Parathyroid adenoma (tissue), 2 donors: ENCODE measurements around the gene VHLL.
A peak's percentile ranks its signal among the peaks of the same experiment; 100 is the strongest.

Experiments used
- H2AFZ ChIP-seq: fragments of 300-600 bp; sonication (generic); one replicate; pipeline ENCODE4 v1.7.0; 2017; ENCODE audit warnings: antibody characterized with exemption, mild to moderate bottlenecking
- H3K27ac ChIP-seq: fragments of 300-600 bp; sonication (generic); one replicate; pipeline ENCODE4 v1.7.0; 2017
- H3K27me3 ChIP-seq: fragments of 300-600 bp; sonication (generic); one replicate; pipeline ENCODE4 v1.7.0; 2017; ENCODE audit warnings: low read length; ENCODE audit not compliant: control insufficient read depth, insufficient read depth
- H3K36me3 ChIP-seq: fragments of 300-600 bp; sonication (generic); one replicate; pipeline ENCODE4 v1.7.0; 2017; ENCODE audit warnings: low read length; ENCODE audit not compliant: control insufficient read depth, insufficient read depth
- H3K4me1 ChIP-seq: fragments of 300-600 bp; sonication (generic); one replicate; pipeline ENCODE4 v1.7.0; 2017; ENCODE audit warnings: control low read depth
- H3K4me2 ChIP-seq: fragments of 300-600 bp; sonication (generic); one replicate; pipeline ENCODE4 v1.7.0; 2017; ENCODE audit warnings: low read length
- H3K4me3 ChIP-seq: fragments of 300-600 bp; sonication (generic); one replicate; pipeline ENCODE4 v1.7.0; 2017; ENCODE audit warnings: low read depth, low read length
- H3K79me2 ChIP-seq: fragments of 300-600 bp; sonication (generic); one replicate; pipeline ENCODE4 v1.7.0; 2017; ENCODE audit warnings: control low read depth
- H3K9ac ChIP-seq: fragments of 300-600 bp; sonication (generic); one replicate; pipeline ENCODE4 v1.7.0; 2017; ENCODE audit warnings: mild to moderate bottlenecking
- H3K9me3 ChIP-seq: fragments of 300-600 bp; sonication (generic); one replicate; pipeline ENCODE4 v1.7.0; 2017; ENCODE audit warnings: low read length; ENCODE audit not compliant: control insufficient read depth
- TF ChIP-seq, protein P1 (sequence below): fragments of 300-600 bp; sonication (generic); IDR thresholded peaks from one replicate; pipeline ENCODE4 v1.7.0; 2017; ENCODE audit warnings: antibody characterized with exemption, mild to moderate bottlenecking
- donor health status: primary hyperparathyroidism.

The VHLL gene

DNA sequence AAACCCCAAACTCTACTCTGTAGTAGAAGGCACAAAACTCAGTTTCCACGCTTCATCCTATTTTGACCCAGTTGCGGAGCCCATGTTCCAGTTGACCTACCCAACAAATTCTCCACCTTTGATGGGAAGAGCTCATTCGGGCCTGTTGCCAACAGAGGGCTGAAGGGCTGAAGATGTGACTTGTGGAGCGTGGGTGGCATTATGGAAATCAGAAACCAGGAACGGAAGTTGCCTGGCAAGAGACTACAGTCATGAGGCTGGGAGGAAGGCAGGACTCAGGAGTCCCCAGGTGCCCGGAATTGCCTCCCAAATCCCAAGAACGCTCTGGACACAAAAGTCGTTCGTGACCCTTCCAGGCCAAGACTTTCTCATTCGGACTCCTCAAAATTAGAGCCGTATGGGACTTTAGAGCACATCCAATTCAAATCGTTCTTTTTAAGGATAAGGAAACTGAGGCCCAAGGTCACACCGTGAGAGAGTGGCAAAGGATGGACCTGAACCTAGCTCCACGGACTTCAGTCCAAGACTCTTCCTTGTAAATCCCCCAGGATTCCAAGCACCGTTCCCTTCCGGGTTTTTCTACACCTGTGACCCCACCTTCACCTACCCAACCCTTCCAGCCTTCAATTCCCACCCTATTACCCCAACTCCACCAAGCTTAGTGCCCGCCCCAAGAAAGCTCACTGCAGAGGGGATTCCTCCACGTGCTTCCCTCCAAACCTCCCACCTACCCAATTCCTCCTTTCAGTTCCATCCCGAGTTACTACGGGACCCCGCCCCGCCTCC, 17.2 kb downstream of the VHLL start:
- Histone ChIP-seq H3K4me2 (peak overlapping the region; percentile 83), H3K36me3 (no peaks in the 10 kb centered on the region), H3K79me2 (no peaks in the 10 kb centered on the region), H2AFZ (peak overlapping the region; percentile 77), H3K9me3 (no peaks in the 10 kb centered on the region), H3K9ac (peak overlapping the region; percentile 76), H3K27me3 (no peaks in the 10 kb centered on the region), H3K4me1 (peaks cover 9% of the 10 kb centered on the region), H3K4me3 (peak overlapping the region; percentile 92), H3K27ac (peak overlapping the region; percentile 78)
- TF ChIP-seq, protein P1, sequence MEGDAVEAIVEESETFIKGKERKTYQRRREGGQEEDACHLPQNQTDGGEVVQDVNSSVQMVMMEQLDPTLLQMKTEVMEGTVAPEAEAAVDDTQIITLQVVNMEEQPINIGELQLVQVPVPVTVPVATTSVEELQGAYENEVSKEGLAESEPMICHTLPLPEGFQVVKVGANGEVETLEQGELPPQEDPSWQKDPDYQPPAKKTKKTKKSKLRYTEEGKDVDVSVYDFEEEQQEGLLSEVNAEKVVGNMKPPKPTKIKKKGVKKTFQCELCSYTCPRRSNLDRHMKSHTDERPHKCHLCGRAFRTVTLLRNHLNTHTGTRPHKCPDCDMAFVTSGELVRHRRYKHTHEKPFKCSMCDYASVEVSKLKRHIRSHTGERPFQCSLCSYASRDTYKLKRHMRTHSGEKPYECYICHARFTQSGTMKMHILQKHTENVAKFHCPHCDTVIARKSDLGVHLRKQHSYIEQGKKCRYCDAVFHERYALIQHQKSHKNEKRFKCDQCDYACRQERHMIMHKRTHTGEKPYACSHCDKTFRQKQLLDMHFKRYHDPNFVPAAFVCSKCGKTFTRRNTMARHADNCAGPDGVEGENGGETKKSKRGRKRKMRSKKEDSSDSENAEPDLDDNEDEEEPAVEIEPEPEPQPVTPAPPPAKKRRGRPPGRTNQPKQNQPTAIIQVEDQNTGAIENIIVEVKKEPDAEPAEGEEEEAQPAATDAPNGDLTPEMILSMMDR = no peak

DNA sequence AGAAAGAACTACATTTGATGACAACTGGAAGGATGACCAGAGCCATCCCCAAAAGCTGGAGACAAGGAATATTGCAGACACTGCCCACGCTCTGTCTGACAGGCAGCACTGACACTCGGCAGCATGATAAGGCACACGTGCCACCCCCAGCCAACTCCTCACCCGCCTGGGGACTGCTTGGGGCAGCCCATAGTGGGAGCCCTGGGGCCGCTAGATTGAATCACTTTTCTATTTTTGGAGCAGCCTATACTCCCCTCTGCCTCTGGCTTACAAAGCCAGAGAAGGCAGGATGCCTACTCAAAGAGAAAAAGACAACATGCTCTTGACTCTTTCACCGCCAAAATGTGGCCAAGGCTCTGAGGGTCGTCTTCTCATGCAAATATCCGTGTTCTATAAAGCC, 17.8 kb downstream of the VHLL start:
- no peaks in the 10 kb centered on the region for H3K79me2 ChIP-seq
- H2AFZ ChIP-seq = no peak overlapping the region
- H3K27me3 ChIP-seq = no peaks in the 10 kb centered on the region
- H3K36me3 ChIP-seq = no peaks in the 10 kb centered on the region
- no peak overlapping the region for H3K4me3 ChIP-seq
- peaks cover 9% of the 10 kb centered on the region for H3K4me1 ChIP-seq
- H3K9ac ChIP-seq = no peak overlapping the region
- peak overlapping the region; percentile 78 for H3K27ac ChIP-seq
- no peaks in the 10 kb centered on the region for H3K9me3 ChIP-seq
- peak overlapping the region; percentile 83 for H3K4me2 ChIP-seq
- TF ChIP-seq, protein P1 = no peak

DNA sequence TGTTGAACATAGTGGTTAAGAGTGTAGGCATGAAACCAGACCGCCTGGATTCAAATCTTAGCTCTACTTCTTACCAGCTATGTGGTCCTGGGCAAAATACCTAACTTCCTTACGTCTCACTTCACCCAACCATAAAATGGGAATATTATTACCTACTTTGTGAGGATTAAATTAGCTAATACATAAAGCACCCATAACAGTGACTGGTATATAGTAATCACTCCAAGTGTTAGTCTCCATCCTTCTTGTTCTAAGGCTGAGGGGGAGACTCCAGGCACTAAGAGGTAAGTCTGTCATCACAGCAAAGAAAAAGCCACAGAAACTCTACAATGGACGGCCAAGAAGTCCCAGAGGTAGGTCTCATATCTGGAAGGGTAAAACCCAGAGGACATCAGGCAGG, 19.3 kb downstream of the VHLL start:
- no peak overlapping the region for H3K4me2 ChIP-seq
- H3K4me3 ChIP-seq = no peak overlapping the region
- H3K9ac ChIP-seq = no peak overlapping the region
- H3K36me3 ChIP-seq = no peaks in the 10 kb centered on the region
- no peaks in the 10 kb centered on the region for H3K27me3 ChIP-seq
- H2AFZ ChIP-seq = no peak overlapping the region
- TF ChIP-seq, protein P1 = no peak
- H3K4me1 ChIP-seq = peaks cover 9% of the 10 kb centered on the region
- no peaks in the 10 kb centered on the region for H3K9me3 ChIP-seq
- H3K27ac ChIP-seq = no peak overlapping the region
- H3K79me2 ChIP-seq = no peaks in the 10 kb centered on the region

DNA sequence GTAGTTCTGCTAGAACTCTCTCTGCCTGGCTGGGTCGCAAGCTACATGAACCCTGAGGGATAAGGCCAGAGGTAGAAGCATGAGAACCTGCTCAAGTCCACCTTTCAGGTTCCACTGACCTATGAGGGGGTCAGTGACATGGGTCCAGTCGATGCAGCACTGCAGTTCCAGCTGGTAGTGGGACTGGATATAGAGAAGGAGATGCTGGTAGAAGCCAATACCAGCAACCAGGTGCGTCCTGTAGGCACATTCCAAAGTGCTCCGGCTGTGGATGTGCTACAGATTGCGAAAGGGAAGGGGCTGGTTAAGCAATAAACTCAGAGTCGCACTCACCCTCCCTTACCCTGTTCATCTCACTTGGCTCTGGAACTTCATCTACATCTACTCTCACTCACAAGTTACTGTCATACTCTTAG, 22.1 kb downstream of the VHLL start:
- H3K9me3 ChIP-seq = no peaks in the 10 kb centered on the region
- H3K27me3 ChIP-seq = no peaks in the 10 kb centered on the region
- TF ChIP-seq, protein P1 = no peak
- H3K27ac ChIP-seq = no peak overlapping the region
- no peak overlapping the region for H3K4me3 ChIP-seq
- H3K36me3 ChIP-seq = no peaks in the 10 kb centered on the region
- no peaks in the 10 kb centered on the region for H3K79me2 ChIP-seq
- peaks cover 6% of the 10 kb centered on the region for H3K4me1 ChIP-seq
- no peak overlapping the region for H3K9ac ChIP-seq
- no peak overlapping the region for H3K4me2 ChIP-seq
- H2AFZ ChIP-seq = no peak overlapping the region

DNA sequence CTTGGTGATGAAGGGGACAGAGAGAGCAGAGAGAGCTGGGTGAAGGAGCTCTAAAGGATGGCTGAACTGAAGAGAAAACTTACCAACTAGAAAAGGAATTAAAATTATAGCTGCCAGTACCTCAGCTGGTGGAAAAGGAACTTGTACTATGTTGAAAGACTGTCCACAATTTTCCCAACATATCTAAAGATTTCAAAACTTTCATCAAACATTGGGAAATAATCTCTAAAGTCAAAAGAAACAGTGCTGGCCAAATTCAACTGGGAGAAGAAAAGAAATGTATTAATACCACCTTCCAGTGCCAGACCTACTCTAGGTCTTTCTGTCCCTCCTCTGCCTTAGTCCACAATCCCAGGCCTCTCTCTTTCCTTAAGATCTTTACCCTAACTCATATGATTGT, 22.6 kb downstream of the VHLL start:
- no peaks in the 10 kb centered on the region for H3K79me2 ChIP-seq
- no peaks in the 10 kb centered on the region for H3K9me3 ChIP-seq
- no peak overlapping the region for H3K9ac ChIP-seq
- H3K4me3 ChIP-seq = no peak overlapping the region
- no peaks in the 10 kb centered on the region for H3K36me3 ChIP-seq
- H3K27ac ChIP-seq = no peak overlapping the region
- no peak overlapping the region for H3K4me2 ChIP-seq
- no peaks in the 10 kb centered on the region for H3K27me3 ChIP-seq
- H2AFZ ChIP-seq = no peak overlapping the region
- peaks cover 4% of the 10 kb centered on the region for H3K4me1 ChIP-seq
- TF ChIP-seq, protein P1 = no peak
